HG03432 (cell line): ENCODE data around the gene PCDHGA12.

Source experiments
- ATAC-seq: cut with Tn5 transposase; IDR thresholded peaks from one replicate; pipeline ENCODE4 v1.9.1; 2021; ENCODE audit warnings: mild to moderate bottlenecking, moderate library complexity; ENCODE audit not compliant: unreplicated experiment

The PCDHGA12 gene

DNA sequence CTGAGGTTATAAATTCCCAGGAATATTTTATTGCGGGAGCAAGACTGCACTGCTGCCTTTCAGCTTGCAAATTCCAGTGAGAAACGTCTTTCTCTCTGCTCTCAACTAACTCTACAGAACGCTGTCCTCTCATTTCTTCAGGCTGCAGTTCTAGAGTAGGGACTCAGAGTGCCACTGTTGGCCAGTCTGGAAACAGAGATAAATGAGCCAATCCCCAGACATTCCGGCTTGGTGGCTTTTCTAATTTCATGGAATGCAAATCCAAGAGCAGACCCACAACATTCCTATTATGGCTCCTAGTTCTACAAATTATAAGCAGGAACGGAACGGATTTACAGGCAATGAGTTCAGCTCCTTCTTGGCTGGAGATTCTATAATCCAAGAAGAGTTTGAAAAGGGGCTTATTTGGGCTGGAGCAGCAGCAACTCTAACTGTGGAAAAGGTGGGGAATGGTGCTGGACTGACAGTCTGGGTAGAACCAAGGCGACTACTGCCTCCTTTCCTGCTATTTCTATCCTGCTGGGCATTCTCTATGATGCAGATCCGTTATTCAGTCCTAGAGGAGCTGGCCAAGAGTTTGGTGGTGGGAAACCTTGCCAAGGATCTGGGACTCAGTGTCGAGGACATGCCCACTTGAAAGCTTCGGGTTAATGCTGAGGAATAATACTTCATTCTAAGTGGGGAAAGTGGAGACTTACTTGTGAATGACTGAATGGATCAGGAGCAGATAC, 9.3 kb downstream of the PCDHGA12 start:
- ATAC-seq, result no peak

DNA sequence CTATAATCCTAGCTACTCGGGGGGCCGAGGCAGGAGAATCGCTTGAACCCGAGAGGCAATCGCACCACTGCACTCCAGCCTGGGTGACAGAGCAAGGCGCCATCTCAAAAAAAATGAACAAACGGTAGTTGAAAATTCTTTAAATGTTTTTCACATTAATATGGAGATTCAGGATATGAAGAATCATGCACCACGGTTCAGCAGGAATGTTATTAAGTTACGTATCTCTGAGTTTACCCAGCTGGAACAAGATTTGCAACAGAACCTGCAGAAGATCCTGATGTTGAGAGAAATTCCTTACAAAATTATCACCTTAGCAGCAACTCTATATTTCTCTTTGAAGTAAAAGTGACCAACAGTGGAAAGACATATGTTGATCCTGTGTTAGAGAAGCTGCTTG, 10.0 kb downstream of the PCDHGA12 start:
- ATAC-seq, result no peak

DNA sequence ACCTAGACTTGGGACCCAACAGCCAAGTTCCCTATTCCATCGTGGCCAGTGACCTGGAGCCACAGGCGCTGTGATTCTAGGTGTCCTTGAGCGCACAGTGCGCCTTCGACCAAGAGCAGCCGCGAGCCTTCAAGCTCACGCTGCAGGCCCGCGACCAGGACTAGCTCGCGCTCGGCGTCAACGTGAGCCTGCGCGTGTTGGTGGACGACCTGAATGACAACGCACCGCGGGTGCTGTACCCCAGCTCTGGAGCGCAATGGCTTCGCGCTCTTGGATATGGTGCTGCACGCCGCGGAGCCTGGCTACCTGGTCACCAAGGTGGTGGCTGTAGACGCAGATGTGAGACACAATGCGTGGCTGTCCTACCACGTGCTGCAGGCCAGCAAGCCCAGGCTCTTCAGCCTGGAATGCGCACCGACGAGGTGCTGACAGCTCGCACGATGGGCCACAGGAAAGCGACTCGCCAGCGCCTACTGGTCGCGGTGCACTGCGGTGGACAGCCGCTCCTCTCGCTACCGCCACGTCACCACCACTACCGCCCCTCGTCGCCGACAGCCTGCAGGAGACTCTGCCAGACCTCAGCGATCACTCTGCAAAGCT, 11.4 kb downstream of the PCDHGA12 start:
- no peak for ATAC-seq

DNA sequence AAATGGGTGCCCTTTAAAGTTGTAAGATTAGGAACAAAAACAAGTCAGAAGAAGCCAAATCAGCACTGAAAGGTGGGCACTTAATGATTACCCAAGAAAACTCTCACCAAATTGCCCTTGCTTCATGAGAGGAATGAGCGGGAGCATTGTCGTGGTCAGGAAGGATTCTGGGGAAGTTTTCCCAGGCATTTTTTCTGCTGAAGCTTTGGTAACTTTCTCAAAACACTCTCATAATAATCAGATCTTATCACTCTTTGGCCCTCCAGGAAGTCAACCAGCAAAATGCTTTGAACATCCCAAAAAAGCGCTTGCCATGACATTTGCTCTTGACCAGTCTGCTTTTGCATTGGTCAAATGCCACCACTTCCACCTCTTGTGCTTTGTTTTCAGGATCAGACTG, 35.0 kb downstream of the PCDHGA12 start:
- no peak for ATAC-seq

DNA sequence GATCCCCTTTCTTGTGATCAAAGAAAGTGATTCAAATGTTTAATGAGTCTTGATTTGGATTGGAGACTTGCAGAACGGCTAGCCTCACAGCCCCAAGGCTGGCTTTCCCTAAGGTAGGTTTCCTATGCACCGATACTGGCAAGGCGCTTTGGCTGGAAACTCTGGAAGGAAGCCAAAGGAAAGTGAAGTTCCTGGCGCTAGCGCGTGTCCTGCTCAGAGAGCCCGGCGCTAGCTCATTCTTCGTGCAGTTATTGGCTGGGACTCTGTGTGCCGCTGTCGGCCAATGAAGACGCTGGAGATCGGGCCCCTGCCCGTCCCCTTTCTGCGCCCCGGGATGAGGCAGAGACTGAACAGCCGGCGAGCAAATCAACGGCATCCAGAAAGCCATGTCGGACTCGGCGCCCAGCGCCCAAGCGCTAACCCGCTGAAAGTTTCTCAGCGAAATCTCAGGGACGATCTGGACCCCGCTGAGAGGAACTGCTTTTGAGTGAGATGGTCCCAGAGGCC, 45.4 kb downstream of the PCDHGA12 start, which contains the start of gene PCDHGC3:
Gene PCDHGC3 (plus strand): TSS at position 342 of the 507 bp plus-strand sequence. CDS start 151 bp downstream, at position 493.
- peak; percentile 98 for ATAC-seq

DNA sequence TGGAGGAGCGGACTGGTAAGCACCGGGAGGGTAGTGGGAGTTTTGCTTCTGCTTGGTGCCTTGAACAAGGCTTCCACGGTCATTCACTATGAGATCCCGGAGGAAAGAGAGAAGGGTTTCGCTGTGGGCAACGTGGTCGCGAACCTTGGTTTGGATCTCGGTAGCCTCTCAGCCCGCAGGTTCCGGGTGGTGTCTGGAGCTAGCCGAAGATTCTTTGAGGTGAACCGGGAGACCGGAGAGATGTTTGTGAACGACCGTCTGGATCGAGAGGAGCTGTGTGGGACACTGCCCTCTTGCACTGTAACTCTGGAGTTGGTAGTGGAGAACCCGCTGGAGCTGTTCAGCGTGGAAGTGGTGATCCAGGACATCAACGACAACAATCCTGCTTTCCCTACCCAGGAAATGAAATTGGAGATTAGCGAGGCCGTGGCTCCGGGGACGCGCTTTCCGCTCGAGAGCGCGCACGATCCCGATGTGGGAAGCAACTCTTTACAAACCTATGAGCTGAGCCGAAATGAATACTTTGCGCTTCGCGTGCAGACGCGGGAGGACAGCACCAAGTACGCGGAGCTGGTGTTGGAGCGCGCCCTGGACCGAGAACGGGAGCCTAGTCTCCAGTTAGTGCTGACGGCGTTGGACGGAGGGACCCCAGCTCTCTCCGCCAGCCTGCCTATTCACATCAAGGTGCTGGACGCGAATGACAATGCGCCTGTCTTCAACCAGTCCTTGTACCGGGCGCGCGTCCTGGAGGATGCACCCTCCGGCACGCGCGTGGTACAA, 46.0 kb downstream of the PCDHGA12 start:
- peak; percentile 30 for ATAC-seq

DNA sequence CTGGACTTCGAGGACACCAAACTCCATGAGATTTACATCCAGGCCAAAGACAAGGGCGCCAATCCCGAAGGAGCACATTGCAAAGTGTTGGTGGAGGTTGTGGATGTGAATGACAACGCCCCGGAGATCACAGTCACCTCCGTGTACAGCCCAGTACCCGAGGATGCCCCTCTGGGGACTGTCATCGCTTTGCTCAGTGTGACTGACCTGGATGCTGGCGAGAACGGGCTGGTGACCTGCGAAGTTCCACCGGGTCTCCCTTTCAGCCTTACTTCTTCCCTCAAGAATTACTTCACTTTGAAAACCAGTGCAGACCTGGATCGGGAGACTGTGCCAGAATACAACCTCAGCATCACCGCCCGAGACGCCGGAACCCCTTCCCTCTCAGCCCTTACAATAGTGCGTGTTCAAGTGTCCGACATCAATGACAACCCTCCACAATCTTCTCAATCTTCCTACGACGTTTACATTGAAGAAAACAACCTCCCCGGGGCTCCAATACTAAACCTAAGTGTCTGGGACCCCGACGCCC, 46.8 kb downstream of the PCDHGA12 start:
- no peak for ATAC-seq

DNA sequence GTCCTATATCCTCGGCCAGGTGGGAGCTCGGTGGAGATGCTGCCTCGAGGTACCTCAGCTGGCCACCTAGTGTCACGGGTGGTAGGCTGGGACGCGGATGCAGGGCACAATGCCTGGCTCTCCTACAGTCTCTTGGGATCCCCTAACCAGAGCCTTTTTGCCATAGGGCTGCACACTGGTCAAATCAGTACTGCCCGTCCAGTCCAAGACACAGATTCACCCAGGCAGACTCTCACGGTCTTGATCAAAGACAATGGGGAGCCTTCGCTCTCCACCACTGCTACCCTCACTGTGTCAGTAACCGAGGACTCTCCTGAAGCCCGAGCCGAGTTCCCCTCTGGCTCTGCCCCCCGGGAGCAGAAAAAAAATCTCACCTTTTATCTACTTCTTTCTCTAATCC, 47.5 kb downstream of the PCDHGA12 start:
- no peak for ATAC-seq

DNA sequence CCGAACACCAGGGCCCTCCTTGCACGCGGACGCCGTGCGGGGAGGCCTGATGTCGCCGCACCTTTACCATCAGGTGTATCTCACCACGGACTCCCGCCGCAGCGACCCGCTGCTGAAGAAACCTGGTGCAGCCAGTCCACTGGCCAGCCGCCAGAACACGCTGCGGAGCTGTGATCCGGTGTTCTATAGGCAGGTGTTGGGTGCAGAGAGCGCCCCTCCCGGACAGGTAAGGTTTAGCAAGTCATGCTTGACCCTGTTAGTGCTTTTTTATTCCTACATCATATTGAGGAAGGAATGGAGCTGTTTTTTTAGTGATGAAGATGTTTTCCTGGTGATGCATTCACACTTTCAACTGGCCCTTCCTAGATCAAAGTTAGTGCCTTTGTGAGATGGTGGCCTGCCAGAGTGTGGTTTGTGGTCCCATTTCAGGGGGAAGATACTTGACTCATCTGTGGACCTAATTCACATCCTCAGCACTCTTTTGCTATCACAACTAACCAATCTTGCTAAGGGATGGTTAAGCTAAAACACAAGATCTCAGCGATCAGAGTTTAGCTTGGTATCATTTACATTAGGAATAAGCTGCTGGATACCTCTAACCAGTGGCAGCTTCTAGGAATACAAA, 48.1 kb downstream of the PCDHGA12 start:
- ATAC-seq, result no peak

DNA sequence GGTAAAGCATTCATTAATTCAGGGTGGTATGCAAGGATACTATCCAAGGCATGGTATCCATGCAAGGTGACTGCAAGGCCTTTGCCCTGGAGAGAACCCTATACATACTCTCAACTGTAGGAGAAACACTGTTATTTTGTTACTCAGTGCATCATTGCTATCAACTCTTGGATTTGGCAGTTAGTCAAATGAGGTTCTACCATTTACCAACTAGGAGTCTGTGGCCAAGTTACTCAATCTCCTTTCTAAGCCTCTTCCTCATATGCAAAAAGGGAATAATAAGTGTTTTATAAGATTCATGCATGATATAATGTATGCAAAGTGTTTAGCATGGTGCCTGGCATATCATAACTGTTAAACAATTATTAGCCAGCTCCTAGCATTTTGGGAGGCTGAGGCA, 49.5 kb downstream of the PCDHGA12 start:
- ATAC-seq, result no peak
